GM10248 (cell line): Measurements from ENCODE around the gene CAD.

Experiments
- CTCF ChIA-PET: fragments of 300-600 bp; sonication (Branson Sonifier 250); formaldehyde crosslinking; extraction: SDS; loops from one replicate; lab custom pipeline; 2021; ENCODE audit warnings: antibody characterized with exemption; lab: Yijun Ruan, JAX
- POLR2A ChIA-PET: fragments of 350-650 bp; sonication (Branson Sonifier 250); formaldehyde crosslinking; extraction: SDS; loops from one replicate; lab custom pipeline; 2020; ENCODE audit warnings: antibody characterized with exemption; lab: Yijun Ruan, JAX
- DNase-seq: peaks from one replicate; pipeline ENCODE4 v3.0.0; 2012; ENCODE audit errors: extremely low spot score
- TF ChIP-seq, protein P1 (sequence below): IDR thresholded peaks from 2 replicates; pipeline ENCODE4 v1.5.1; 2012; ENCODE audit warnings: mild to moderate bottlenecking, low read depth; ENCODE audit errors: extremely low read depth, missing control alignments, control extremely low read depth

The CAD gene

DNA sequence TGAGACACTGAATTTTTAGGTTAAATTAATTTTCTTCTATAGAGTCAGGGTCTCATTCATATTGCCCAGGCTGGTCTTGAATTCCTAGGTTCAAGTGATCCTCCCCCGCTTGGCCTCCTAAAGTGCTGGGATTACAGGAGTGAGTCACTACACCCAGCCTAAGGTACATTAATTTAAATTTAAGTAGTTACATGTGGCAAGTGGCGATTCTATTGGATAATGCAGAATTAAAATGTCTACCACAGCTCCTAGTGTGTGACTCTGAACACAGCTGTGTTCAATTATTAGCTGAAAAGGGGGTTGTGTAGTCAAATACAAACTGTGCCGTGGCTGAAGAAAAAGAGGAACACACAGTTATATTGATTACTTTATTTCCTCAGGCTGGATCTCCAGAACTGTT lies 2.2 kb upstream of the CAD start:
- TF ChIP-seq, protein P1, sequence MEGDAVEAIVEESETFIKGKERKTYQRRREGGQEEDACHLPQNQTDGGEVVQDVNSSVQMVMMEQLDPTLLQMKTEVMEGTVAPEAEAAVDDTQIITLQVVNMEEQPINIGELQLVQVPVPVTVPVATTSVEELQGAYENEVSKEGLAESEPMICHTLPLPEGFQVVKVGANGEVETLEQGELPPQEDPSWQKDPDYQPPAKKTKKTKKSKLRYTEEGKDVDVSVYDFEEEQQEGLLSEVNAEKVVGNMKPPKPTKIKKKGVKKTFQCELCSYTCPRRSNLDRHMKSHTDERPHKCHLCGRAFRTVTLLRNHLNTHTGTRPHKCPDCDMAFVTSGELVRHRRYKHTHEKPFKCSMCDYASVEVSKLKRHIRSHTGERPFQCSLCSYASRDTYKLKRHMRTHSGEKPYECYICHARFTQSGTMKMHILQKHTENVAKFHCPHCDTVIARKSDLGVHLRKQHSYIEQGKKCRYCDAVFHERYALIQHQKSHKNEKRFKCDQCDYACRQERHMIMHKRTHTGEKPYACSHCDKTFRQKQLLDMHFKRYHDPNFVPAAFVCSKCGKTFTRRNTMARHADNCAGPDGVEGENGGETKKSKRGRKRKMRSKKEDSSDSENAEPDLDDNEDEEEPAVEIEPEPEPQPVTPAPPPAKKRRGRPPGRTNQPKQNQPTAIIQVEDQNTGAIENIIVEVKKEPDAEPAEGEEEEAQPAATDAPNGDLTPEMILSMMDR = no peak
- POLR2A ChIA-PET = no interaction called here
- no peak for DNase-seq
- CTCF ChIA-PET = no interaction called here

- TF ChIP-seq, protein P1 = no peak
- CTCF ChIA-PET = interaction anchor here (1.1 to 1.8 kb wide), 2 partner anchors 12 to 18 kb away, joined by 3 to 6 read pairs; no protein-coding TSS in a partner anchor
Measured at GRCh38 chr2:27216416-27217137, 592 bp upstream of the CAD start.

DNA sequence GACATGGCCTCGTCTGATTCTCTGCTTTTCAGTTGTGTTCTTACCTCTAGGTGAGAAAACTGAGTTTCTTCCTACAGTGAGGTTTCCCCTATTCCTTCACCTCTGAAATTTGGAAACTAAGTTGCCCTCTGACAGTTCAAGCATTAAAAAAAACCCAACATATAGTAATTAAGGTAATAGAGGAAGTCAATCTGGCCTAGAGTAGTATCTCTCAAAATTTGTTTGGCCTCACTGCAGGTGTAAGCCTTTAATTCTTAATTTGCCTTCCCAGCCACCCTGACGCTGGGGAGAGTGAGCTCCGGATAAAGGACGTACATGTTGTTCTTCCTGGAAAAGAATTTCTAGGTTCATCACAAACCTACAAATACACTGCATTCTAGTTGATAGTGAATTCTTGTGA lies 1.4 kb downstream of the CAD start:
- POLR2A ChIA-PET = no interaction called here
- CTCF ChIA-PET = no interaction called here
- TF ChIP-seq, protein P1 = no peak
- no peak for DNase-seq

More at GRCh38 chr2:27216416-27217137, 592 bp upstream of the CAD start:
- no peak for DNase-seq
- POLR2A ChIA-PET = no interaction called here

DNA sequence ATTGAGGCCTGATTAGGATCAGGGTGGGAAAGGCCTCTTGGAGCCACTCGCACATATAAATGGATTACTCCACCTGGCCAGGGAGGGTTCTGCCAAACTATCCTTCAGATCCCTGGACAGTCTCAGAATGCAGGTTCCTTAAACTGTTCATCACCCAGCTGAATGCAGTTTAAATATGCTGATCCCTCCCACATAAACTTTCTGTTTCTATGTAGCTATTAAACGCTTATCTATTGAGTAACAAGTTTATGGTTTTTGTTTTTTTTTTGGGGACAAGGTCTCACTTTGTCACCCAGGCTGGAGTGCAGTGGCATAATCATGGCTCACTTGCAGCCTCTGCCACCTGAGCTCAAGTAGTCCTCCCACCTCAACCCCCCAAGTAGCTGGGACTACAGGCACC lies 1.9 kb downstream of the CAD start:
- CTCF ChIA-PET = no interaction called here
- TF ChIP-seq, protein P1 = no peak
- POLR2A ChIA-PET = interaction anchor here (0.7 kb wide), 1 partner anchor 156 kb away, joined by 3 read pairs; no protein-coding TSS in a partner anchor
- no peak for DNase-seq

- TF ChIP-seq, protein P1 = no peak
- CTCF ChIA-PET = interaction anchor here (0.6 to 0.9 kb wide), 2 partner anchors 8 to 36 kb away, joined by 3 read pairs; partner anchors contain the start of genes ATRAID and SLC5A6
Measured at GRCh38 chr2:27220091-27220490, 2.9 kb downstream of the CAD start.

GRCh38 chr2:27221166-27221565 lies 4.0 kb downstream of the CAD start:
- ChIA-PET CTCF (no interaction called here), POLR2A (no interaction called here)
- TF ChIP-seq, protein P1 = no peak
- no peak for DNase-seq

More at GRCh38 chr2:27220091-27220490, 2.9 kb downstream of the CAD start:
- DNase-seq = no peak
- POLR2A ChIA-PET = no interaction called here
